GM12892 (cell line): ENCODE measurements around the gene HMSD.

Experiments used
- POLR2A ChIP-seq: IDR thresholded peaks from 2 replicates; pipeline ENCODE4 v1.6.1; 2011; ENCODE audit warnings: low read depth, low read length, control low read depth
- POLR2AphosphoS5 ChIP-seq: IDR thresholded peaks from 2 replicates; pipeline ENCODE4 v1.6.1; 2011; ENCODE audit warnings: low read depth, low read length, control low read depth

- TF ChIP-seq POLR2AphosphoS5 (no peak), POLR2A (no peak)
Measured at GRCh38 chr18:63962137-63962536, 13.0 kb downstream of the HMSD start.
